Suppressor macrophage treated with lipopolysaccharide for 1 hour (primary cell): ENCODE results near the gene PFKP.

ENCODE experiments used
- DNase-seq, 3 donors: peaks; one replicate each; pipeline ENCODE4 v3.0.0-alpha.2; 2020 to 2022

Gene PFKP

DNA sequence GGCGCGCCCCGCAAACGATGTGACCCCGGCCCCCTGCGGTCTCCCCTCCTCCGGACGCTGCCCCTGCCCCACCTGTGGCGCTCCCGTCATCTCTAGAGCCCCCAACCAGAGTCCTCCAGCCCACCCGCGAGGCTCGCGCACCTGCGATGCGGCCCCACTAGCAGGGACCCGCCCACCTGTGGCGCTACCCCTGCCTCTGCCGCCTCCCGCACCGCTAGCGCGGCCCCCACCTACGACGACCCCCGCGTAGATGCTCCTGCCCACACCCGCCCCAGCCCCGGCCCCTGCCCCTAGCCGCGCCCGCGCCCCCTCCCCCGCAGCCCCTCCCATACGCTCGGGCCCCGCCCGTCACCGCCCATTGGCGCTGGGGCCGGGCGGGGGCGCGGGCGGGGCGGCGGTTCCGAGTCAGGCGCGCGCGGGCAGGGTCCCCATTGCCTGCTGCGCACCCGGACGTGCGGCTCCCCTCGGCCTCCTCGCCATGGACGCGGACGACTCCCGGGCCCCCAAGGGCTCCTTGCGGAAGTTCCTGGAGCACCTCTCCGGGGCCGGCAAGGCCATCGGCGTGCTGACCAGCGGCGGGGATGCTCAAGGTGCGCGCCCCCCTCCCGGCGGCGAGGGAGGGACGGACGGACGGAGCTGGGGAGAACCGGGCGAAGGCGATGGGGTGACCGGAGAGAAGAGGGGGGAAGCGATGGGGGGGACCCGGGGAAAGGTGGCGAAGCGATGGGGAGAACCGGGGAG lies at the start of gene PFKP:
Gene PFKP (plus strand): TSS at position 431 of the 741 bp plus-strand sequence. CDS start 48 bp downstream, at position 479.
- peak; percentile 44 to 82 (median 65) for DNase-seq

- DNase-seq, result no peak
Measured at GRCh38 chr10:3018247-3018646, 49.1 kb upstream of the PFKP start.

DNA sequence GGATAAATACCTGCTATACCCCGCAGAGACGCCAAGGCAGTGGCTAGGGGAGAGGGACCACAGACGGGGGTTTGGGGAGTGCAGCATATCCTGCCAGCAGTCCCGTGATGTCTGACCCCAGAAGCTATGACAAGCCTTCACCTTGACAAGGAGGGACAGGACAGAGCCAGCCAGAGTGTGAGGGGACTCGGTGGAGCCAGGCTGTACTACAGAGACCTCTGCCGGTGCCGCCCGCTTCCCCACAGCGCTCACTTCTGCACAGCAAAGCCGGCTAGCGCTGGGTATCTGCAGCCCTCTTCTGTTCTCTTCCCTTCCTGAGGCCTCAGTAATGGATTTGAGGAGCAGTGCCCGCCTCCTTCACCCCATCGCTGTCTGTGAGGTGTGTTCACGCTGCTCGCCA lies 47.0 kb upstream of the PFKP start:
- DNase-seq, result no peak

DNA sequence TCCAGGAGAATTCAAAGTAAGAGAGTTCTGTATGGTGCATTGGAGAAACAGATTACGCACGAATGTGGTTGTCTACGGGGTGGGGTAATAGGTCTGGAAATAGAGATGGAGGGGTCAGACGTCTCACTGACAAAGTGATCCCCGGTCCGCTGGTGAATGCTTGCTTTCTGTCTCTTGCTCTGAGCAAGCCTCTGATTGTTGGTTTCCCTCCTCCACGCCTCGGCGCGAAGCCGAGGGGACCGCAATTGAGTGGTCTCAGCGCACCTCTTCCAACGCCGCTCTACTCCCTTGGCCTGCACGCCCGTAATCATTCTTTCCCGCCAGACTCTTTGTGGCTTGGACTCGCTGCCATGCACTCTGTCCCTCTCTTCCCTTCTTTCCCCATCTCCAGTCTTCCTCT lies 46.5 kb upstream of the PFKP start:
- DNase-seq, result no peak

DNA sequence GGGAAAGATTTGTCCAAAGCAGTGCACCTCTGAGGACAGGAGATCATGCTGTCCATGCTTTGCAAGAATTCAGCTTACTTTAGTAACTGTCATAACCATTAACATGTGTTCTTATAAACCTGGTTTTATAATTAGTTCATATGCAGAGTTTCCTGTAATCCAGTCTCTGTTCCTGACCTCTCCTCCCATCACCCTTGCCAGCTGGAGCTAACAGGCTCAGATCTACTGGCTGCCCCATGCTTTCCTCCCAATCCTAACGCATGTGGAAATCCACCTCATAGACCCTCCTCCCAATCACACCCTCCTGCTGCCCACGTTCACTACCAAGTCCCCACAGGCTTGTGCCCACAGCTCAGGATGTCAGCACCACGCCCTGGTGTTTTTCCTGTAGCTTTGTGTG lies 45.3 kb upstream of the PFKP start:
- DNase-seq, result no peak

DNA sequence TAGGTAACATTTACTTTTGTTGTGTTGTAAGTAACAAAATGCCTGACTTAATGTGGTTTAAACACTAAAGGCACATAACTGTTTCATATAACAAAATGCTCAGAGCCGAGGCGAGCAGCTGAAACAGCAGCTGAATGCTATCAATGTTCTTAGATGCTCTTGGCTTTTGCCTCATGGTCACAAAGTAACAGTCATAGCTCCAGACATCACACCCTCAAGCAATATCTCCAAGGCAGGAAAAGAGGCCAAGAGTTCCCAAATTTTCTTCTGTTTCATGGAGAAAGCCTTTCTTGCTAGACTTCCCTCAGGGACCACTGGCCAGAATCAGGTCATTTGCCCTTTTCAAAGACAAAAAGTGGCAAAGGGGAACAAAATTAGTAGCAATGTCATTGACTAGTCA lies 43.5 kb upstream of the PFKP start:
- no peak for DNase-seq

DNA sequence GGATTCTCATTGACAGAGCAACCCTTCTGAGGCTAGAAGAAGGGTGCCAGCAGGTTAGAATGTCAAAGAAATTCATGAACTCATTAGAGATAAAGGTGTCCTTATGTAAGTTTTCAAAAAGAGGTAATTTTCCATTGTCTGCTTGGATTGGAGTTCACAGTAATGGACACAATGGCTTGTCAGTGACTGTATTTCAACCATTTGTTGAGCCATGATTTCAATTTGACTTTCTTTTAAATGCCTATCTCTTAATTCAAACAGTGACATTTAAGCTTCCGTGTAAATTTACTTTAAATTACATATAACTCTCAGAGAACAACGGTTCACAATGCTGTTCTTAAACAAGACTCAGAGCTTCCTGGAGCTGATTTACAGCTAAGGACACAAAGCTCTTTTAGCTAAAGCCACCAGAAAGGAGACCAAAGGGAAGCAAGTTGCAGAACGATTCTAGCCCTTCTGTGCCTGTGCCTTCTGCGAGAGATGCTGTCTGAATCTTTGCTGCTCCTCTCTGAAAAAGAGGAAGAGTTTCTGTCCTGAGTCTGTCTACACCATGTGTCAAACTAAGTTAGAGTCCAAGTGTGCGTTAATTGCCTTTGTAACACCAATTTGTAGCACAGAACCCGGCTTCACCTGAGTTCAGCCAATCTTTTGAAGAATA lies 42.2 kb upstream of the PFKP start:
- no peak for DNase-seq

DNA sequence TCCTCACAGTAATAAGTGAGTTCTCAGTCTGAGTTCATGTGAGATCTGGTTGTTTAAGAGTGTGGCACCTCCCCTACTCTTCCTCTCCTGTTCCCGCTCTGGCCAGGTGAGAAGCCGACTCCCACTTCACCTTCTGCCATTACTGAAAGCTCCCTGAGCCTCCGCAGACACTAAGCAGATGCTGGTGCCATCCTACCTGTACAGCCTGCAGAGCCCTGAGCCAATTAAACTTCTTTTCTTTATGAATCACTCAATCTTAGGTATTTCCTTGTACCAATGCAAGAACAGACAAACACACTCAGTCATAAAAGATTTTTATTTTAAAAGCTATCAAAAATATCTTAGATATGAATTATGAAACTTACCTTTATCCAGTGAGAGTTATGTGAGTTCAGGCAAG lies 39.5 kb upstream of the PFKP start:
- DNase-seq, result no peak

DNA sequence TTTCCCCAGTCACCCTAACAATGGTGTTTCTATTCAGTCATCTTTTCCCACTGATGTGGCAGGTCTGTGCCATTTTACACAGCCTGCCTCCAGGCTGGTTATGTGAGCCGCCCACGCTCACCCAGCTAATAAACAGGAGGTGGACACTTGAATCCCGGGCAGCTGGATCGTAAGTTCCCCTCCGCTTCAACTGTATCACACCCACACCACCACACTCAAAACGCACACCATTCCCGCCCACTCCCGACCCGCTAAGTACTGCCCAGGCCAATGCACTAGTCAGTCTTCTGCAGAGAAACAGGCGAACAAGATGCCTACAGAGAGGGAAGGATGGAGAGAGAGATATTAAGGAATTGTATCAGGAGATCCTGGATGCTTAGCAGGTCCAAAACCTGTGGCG lies 38.9 kb upstream of the PFKP start:
- DNase-seq, result no peak

GRCh38 chr10:3030765-3031164 lies 36.6 kb upstream of the PFKP start:
- no peak for DNase-seq

GRCh38 chr10:3031490-3031889 lies 35.9 kb upstream of the PFKP start:
- no peak for DNase-seq

- DNase-seq, result no peak
Measured at GRCh38 chr10:3033925-3034324, 33.4 kb upstream of the PFKP start.

DNA sequence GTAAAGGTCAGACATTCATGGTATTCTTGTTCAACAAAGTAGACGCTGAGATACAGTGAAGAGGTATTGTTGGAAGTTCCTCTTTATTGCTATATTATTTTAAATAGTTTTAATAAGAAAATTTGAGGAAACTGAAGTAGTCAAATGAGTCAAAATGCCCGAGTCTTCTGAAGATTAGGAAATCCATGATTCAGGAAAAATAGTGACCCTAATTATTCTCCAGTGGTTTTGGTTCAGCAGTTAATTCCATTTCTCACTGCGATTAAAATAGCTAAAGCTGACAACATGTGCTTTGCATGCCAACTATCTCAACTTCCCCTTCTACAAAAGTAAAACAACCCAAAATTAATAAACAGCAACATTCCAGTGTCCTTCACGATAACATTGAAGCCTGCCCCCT lies 32.7 kb upstream of the PFKP start:
- DNase-seq, result peak; percentile 26 to 75 (median 66)

DNA sequence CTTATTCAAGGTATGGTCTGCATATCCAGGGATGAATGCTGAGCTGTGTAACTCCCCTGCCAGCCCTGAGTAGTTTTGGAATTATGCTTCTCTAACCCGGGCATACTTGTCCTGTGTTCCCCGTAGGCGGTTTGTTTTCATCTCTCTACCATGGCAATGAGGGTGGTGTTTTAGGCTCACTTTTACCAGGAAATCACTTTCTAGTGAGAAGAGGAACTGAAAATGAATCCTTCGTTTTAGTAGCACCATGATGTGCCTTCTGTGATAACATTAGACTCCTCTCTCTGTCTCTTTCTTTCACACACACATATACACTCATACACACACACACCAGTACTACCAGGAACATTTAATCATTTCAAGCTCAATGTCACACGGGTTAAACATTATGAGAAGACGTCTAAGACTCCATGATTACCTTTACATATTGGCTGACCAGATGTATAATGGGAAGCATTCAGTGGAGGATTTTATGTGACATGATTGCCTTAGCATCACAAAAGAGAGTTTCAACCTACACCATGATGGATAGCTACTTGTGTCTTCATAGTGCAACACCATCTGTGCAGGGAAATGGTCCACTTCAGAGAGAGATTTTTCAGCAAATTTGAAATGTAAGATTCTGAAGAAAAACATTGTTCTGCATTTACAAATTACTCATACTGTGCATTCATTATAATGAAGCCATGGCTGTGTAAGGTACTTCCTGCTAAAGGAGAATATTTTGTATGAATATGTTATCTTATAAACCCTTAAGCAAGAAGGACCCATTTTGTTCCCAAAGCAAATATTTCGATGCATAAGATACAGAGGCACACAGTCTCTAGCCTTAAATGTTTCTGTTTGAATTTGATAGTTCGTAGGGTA lies 31.0 kb upstream of the PFKP start:
- peak; percentile 71 to 89 (median 80) for DNase-seq

DNA sequence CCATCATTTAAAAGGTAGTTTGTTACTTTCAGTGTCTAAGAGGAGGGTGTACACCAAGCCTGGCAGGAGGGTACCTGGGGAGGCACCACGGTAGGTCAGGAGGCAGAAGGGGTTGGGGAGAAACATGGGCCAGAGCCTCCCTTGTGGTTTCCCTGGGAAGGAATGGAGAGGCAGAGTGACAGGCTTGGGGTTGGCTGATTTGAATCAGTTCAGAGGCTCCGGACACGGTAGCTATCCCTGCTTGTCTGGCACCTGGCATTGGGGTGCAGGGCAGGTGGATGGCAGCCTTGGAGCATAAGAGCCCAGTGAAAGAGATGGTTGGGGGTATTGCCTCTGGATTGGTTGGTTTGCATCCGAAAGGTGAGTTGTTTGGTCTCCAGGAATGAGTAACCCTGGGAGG lies 30.2 kb upstream of the PFKP start:
- no peak for DNase-seq

DNA sequence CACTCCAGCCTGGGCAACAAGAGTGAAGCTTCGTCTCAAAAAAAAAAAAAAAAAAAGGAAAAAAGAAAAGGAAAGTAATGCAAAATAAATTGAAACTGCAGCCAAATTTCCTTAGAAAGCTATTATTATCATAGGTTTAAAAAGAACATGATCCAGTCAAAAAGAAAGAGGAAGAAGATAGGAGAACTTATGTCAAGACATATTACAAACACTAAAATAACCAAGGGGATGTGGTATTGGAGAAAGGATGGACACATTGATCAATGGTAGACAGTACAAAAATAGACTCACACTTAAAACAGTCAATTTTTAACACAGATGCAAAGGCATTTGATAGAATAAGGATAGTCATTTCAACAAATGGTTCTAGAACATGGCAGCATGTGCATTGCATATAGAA lies 27.3 kb upstream of the PFKP start:
- peak; percentile 18 to 78 (median 67) for DNase-seq

DNA sequence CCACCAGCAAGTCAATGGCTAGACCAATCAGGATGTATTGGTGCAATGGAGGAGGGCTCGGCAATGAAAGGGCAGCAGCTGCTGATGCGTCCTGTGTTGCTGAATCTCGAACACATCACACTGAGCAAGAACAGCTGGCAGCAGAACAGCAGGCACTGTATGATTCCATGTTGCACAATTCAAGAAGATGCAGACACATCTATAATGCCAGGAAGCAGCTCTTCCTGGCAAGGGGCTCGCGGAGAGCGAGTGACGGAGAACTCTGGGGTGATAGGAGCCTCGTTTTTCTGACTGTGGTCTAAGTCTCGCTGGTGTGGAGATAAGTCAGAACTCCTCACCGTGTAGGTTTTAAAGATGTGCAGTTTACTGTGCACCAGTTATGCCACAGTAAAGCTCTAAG lies 24.8 kb upstream of the PFKP start:
- DNase-seq, result no peak

GRCh38 chr10:3043512-3044368 lies 23.6 kb upstream of the PFKP start:
- DNase-seq, result peak; percentile 79 to 84 (median 84)

- DNase-seq, result peak; percentile 47 to 82 (median 65)
Measured at GRCh38 chr10:3045471-3046209, 21.7 kb upstream of the PFKP start.

- no peak for DNase-seq
Measured at GRCh38 chr10:3046210-3046779, 21.1 kb upstream of the PFKP start.

DNA sequence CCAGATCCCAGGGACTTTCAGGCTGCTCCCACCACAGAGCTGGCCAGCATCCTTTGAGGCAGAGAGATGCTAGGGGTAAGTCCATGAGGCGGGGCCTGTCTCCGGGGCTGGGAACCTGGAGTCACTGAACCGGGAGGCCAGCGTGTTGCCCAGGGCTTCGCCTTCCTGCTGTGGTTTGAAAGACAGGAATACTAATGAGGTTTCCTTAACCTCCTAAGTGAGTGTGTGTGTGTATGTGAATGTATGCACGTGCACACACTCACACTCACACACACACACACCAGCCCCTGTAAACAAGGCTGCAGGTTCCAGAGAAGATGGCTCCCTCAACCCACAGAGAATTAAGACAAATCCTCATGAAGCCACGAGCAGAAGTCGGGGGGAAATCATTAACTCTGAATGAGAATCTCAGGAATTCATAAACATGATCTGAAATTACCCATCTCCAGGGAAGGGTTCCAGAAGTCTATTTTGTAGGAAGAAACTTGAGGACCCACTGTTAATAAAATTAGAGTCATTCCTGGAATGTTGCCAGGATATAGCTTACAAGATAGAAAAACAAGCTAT lies 20.3 kb upstream of the PFKP start:
- DNase-seq, result no peak
